DMS153 (cell line): ENCODE measurements around the gene ARMC12.
A peak's percentile ranks its signal among the peaks of the same experiment; 100 is the strongest.

Source experiments
- DNase-seq: peaks from one replicate; lab custom pipeline; 2025; lab: John Stamatoyannopoulos, UW

ARMC12 gene

GRCh38 chr6:35776364-35777215 is 39.8 kb downstream of the ARMC12 start, which contains the start of gene CLPSL2:
Gene CLPSL2, plus strand, starts transcription at chr6:35776598. Its CDS starts 21 bp downstream, at chr6:35776619.
- DNase-seq, result no peak

- DNase-seq, result no peak
Observed at GRCh38 chr6:35777356-35778102, 40.7 kb downstream of the ARMC12 start.

- DNase-seq, result no peak
Observed at GRCh38 chr6:35778437-35778836, 41.6 kb downstream of the ARMC12 start.

- DNase-seq, result no peak
Observed at GRCh38 chr6:35780719-35781118, 43.9 kb downstream of the ARMC12 start, which contains the start of gene CLPSL1. Gene CLPSL1, plus strand, starts transcription at chr6:35781019. Its CDS starts 92 bp downstream, at chr6:35781111.

GRCh38 chr6:35781290-35781689 is 44.5 kb downstream of the ARMC12 start:
- no peak for DNase-seq

GRCh38 chr6:35782424-35782823 is 45.6 kb downstream of the ARMC12 start:
- DNase-seq, result no peak

- no peak for DNase-seq
Observed at GRCh38 chr6:35784200-35784599, 47.4 kb downstream of the ARMC12 start.

GRCh38 chr6:35786272-35786671 is 49.4 kb downstream of the ARMC12 start:
- DNase-seq, result no peak

- peak; percentile 33 for DNase-seq
Observed at GRCh38 chr6:35786810-35787209, 50.0 kb downstream of the ARMC12 start.

GRCh38 chr6:35787266-35788218 is 50.7 kb downstream of the ARMC12 start:
- DNase-seq, result no peak

GRCh38 chr6:35788423-35788982 is 51.7 kb downstream of the ARMC12 start:
- no peak for DNase-seq

- no peak for DNase-seq
Observed at GRCh38 chr6:35790683-35791082, 53.9 kb downstream of the ARMC12 start.

GRCh38 chr6:35794536-35795452 is 58.0 kb downstream of the ARMC12 start:
- no peak for DNase-seq

- DNase-seq, result no peak
Observed at GRCh38 chr6:35795453-35796071, 58.7 kb downstream of the ARMC12 start.

- DNase-seq, result no peak
Observed at GRCh38 chr6:35796236-35796635, 59.4 kb downstream of the ARMC12 start.

- DNase-seq, result no peak
Observed at GRCh38 chr6:35797837-35798526, 61.1 kb downstream of the ARMC12 start.
